NCI-H2227 (cell line): ENCODE results near the gene PODXL.
"Not testable (repeated sequence)": the region's sequence is repeated elsewhere in the genome, so short reads cannot be mapped to it uniquely, and the experiment has no call there.

Source experiments
- DNase-seq: peaks from one replicate; lab custom pipeline; 2025; ENCODE audit not compliant: unreplicated experiment; lab: John Stamatoyannopoulos, UW

The PODXL gene

DNA sequence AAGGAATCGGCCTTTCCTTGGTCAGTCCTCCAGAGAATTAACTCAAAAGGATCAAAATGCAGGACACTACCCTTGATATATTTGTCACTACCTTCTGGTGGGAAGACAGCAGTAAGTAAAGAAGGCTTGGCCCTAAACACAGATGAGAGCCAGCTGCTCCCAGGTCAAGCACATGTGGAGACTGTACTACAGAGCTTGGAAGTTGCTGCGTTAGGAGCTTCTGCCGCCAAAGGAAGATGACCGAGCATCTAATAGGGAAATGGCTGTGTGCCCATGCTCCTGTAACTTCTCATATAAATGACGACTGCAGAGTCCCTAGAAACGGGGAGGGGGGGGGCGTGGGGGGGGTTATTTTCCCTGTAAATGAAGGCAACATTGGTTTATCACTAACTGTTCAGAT, 59.0 kb downstream of the PODXL start:
- DNase-seq, result no peak

DNA sequence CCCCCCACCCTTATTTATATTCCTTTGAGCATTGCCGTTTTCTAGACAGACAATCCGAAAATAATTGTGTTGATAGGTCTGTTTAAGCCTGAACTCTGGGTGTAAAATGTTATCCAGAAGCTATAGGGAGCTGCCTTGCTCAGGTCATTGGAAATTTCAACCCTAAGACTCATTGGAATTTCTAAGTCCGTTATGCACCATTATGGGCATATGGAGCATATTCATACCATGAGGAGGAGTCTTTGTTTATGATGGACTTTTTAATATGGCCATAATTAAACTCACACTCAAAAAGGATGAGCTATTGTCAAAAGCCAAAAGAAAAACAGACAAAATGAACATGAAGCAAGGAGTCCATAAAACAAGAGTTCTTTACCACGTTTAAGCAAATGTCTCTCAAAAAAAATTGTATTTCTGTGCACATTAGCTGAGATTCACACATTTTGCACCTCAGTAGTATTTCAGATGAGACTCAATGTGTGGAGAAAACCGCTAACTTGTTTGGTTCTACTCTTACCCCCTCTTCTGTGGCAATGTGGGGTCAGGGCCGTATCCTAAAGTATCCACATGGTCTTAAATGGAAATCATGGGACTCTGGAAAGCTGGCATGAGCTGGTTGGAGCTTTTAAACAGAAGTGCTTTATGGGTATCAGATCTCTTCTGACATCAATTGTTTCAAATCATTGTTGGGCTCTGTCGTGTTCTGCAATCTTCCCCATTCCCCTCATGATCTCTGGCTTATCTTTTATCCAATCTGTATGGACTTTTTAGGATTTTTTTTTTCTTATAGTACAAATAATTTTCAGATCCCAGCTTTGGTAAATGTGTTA, 60.5 kb downstream of the PODXL start:
- DNase-seq, result no peak

DNA sequence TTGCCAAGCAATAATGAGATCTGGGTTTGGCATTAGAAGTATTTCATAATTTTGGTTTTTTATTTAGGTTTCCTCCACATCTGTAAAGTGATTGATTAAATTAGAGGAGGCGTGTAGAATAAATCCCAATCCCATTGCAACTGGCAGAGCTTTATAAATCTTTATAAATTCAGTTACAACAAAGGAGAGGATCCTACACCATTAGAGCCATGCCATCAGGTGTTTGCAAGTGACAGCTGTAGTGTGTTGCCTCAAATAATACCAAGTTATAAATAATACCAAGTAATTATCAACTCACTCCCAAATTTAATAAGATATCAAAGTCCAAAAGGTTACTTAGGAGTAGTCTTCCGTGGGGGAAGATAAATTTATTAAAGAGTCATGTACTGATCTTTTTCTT, 62.2 kb downstream of the PODXL start:
- no peak for DNase-seq

DNA sequence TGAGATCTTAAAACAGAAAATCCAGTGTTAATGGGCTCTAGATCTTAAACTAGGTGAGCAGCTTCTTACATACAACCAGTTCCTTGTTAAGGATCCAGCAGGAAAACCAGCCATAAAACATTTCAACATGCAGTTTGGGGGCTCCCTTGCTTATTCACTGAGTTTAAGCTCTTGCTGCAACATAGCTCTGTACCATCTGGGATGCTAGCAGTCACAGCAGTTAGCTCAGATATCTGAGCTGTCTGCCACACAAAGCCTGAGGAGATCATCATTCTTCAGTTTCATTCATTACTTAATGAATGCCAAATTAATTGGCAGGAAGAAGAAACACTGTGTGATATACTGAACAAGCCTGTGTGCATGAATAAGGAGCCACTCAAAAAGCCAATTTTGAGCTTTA, 62.8 kb downstream of the PODXL start:
- no peak for DNase-seq

DNA sequence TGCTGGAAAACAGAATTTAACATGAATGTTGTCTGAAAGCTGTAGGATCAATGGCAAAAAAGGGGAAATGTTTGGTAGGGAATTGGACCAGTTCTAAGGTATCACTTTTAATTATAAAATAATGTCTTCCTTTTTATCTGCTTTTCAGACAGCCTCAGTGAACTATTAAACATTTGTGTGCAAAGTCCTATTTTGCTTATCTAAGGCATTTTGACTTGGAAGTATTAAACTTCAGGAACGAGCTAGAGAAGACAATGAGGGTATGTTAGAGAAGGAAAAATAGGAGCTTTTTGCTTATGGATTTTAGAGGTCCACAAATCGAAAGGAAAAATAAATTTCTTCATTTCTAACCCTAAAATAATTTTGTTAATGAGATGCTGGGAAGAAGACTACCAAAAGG, 63.3 kb downstream of the PODXL start:
- no peak for DNase-seq

- DNase-seq, result no peak
Measured at GRCh38 chr7:131489881-131490280, 66.5 kb downstream of the PODXL start.

DNA sequence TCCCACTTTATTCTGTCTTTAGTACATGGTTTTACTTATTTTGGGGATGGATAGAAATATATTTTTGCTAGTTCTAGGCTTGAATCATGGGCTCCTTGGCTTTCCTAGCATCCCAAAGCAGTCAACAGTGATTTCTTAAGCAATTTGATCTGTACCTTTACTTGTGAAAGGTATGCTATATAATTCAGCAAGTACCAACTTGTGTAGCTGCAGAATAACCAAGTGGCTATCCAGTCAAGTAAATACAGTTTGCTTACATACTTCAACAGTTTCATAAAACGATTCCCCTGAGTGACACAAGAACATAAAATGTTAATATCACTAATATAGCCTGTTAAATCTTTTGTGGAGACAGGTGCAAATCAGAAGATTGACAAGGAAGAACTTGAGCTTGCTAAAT, 67.2 kb downstream of the PODXL start:
- no peak for DNase-seq

GRCh38 chr7:131488361-131488760, 68.1 kb downstream of the PODXL start:
- peak; percentile 15 for DNase-seq

- DNase-seq, result no peak
Measured at GRCh38 chr7:131487217-131487616, 69.2 kb downstream of the PODXL start.

GRCh38 chr7:131486346-131486745, 70.1 kb downstream of the PODXL start:
- DNase-seq, result no peak

GRCh38 chr7:131483586-131483985, 72.8 kb downstream of the PODXL start:
- no peak for DNase-seq

GRCh38 chr7:131482800-131483199, 73.6 kb downstream of the PODXL start:
- no peak for DNase-seq

GRCh38 chr7:131480384-131481315, 75.8 kb downstream of the PODXL start:
- DNase-seq, result no peak

GRCh38 chr7:131476740-131477139, 79.7 kb downstream of the PODXL start:
- DNase-seq, result no peak

- peak; percentile 92 for DNase-seq
Measured at GRCh38 chr7:131471250-131472004, 85.0 kb downstream of the PODXL start.

DNA sequence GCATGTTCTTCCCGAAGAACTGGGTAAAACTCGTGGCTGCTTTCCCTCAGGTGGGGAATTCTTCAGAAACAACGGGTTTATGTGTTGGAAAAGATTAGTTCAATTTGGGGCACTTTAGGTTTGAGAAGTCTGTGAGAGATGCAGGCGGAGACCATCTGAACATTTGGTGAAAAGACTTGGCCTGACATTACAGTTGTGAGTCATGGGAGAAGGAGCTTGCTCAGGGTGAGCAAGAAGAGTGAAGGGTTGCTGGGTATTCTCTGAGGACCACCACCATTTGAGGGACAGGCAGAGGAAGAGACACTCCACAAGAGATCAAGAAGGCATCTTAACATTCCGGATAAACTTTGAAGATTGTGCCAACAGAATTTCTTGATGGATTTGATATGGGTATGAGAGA, 88.6 kb downstream of the PODXL start:
- DNase-seq, result no peak

- DNase-seq, result no peak
Measured at GRCh38 chr7:131466735-131467365, 89.6 kb downstream of the PODXL start.

DNA sequence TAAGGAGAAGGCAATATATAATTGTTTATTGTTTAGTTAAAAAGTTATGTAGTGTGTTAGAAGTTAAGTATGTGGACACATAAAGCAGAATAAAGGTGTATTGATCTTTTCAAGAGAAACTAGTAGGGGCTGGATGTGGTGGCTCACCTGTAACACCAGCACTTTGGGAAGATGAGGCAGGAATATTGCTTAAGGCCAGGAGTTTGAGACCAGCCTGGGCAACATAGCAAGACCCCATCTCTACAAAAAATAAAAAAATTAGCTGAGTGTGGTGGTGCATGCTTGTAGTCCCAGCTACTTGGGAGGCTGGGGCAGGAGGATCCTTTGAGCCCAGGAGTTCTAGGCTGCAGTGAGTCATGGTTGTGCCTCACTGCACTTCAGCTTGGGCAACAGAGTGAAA, 93.7 kb downstream of the PODXL start:
- DNase-seq, result not testable (repeated sequence)

DNA sequence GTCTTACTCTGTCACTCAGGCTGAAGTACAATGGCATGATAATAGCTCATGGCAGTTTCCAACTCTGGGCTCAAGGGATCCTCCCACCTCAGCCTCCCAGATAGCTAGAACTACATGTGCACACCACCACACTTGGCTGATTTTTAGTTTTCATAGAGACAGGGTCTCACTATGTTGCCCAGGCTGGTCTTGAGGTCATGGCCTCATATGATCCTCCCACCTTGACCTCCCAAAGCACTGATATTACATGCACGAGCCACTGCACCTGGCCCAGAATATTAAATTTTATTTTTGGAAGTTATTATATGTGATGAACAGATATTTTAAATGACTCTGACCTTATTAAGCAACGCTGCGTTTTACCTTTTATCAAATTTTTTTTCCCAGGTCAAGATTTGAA, 94.4 kb downstream of the PODXL start:
- no peak for DNase-seq

DNA sequence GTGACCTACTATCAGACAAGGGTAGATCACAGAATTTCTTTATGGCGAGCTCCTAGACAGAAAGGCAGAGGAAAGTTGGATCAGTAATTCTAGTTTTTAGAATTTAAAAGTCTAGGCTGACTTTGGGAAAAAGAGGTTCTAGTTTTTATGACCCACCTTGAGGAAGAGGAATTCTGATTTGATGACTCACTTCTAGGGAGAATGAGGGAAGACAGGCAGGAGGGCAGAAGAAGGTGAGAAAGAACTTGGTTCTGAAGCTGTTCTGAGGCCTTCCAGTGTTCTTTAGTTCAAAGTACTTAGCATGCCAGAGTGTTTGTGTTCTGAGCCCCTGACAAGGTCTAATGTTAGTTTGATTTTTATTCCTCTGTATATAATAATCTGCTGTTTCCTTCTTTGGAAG, 97.2 kb downstream of the PODXL start:
- no peak for DNase-seq

DNA sequence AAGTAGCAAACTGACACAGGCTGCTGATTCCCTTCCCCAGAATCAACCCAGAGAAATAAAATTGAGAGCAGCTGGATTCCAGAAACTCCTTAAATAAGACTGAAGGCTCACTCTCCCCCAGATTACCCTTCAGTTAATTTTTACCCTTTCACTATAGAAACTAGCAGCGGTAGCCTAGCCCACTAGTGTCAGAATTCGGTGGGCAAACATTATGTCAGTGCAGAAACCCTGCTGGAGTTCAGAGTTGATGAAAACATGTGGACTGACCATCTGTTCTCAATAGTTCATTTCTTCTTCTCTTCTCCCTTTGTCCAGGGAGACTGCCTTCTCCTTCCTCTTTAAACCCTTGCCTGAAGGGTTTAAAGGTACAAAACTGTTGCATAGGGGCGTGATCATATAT, 100.1 kb downstream of the PODXL start:
- DNase-seq, result no peak
